ENCODE results near the gene GMCL1.
"Not testable (repeated sequence)": the region's sequence is repeated elsewhere in the genome, so short reads cannot be mapped to it uniquely, and the experiment has no call there.

GMCL1 gene

DNA sequence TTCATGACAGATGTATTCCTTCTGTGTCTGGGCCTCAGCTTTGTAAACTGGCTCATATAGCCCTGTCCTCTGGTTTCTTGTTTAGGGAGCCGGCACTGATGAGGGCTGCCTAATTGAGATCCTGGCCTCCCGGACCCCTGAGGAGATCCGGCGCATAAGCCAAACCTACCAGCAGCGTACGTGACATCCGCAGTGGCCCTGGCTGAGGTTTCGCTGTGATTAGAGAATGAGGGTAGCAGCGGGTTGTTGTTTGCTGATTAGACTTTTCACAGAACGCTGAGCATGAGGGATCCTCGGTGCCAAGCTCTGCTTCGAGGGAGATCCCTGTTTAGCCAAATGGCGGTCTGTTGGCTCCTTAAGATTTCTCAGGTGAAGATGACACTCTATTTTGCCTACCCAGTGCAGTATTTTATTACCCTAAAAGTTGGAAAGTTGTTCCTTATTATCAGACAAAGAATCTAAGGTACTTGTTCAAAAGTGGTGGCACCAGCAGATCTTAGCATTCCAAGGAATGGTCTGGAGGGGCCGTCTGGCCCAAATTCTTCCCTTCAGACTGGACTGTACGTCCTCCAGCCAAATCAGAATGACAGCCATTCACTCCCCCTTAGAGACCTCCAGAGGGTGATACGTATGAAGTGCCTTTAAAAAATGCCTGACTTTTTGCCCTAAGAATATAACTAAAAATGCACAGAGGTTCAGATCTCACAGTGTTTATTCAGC lies 21.5 kb upstream of the GMCL1 start:
- no peak for DNase-seq (ENCODE audit: low read depth)

DNA sequence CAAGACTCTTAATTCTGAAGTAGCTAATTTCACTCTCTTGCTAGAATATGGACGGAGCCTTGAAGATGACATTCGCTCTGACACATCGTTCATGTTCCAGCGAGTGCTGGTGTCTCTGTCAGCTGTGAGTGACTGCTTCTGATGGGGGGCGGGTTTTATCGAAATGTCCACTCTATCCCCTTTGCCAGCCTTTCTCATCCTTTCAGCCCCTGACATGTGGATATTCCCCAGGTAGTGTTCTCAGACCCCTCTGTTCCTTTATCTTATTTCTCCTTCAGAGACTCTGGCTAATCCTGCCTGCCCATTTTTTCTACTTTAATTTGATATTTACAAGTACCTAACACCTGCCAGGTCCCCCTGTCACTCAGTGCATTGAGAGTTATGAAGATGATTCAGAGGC lies 18.9 kb upstream of the GMCL1 start:
- DNase-seq (ENCODE audit: low read depth), result no peak

DNA sequence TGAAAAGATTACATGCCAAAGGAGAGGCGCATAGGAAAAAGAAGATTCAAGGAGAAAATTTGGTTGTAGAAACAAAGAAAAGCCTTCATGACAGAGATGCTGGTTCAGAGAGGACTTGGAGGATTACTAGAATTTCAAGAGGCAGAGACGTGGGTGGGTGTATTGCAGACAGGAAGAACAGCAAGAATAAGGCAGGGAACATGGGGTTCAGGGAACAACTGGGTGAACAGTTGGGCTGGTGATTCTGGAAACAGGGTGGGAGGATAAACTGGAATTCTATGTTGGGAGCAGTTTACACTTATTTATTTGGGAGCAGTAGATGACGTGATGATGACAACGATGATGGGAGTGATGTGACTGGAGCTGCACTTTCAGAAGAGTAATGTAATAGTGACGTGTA lies 18.4 kb upstream of the GMCL1 start:
- no peak for DNase-seq (ENCODE audit: low read depth)

DNA sequence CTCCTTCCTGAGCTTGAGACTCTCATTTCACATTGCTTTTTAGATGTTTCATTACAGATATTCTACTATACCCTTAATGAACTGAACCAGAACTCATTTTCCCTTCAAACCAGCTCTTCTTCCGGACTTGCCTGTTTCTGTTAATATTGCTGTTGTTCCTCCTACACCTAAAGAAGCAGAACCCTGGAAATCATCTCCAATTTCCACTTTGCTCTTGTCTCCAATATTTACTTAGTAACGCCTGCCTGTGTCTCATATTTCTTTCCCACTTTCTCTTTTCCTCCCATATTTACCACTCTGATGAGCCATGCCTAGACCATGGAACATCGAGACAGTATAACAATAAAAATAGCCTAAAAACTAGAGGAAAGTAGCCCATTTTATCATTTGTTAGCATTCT lies 17.9 kb upstream of the GMCL1 start:
- DNase-seq (ENCODE audit: low read depth), result no peak

DNA sequence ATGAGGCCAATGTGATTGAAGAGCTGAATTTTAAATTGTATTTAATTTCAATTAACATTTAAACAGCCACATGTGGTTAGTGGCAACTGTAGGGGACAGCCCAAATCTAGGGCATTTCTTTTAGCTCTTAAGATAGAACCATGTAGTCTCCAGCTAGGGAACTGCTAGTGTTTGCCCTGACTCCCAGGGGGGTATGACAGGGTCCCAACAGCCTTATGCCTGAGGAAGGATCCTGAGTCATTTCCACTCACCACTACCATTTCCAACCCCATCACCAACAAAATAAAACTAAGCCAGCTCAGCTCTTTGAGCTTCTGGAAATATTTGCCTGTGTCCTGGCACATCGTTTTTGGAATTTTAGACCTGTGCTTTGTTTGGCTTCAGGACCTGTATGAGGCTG lies 13.7 kb upstream of the GMCL1 start:
- DNase-seq (ENCODE audit: low read depth), result no peak

DNA sequence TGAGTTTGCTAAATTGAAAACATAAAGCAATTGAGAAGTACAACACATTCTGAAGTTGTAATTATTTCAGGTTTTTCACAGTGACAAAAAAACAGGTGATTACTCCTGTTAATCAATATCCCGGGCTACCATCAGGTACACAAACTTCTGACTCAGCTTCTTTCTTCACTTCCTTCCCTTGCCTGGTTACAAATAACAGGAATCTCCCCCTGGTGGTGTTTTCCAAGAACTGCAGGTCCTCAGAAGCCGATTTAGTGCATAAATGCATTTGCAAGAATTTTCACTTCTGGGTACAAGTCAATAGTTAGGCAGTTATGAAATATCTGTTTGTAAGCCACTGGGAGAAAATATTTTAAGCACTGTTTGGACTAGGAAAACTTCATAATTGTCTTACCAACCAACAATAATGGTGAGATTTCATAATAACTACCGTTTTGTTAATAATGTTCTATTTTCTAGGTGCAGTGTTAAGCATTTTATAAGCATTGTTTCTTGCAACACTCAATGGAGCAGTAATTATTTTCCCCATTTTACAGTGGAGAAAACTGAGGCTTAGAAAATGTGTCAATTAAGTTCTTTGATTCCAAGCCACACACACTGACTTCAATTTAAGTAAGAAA lies 12.4 kb upstream of the GMCL1 start:
- peak; percentile 69 for DNase-seq (ENCODE audit: low read depth)

DNA sequence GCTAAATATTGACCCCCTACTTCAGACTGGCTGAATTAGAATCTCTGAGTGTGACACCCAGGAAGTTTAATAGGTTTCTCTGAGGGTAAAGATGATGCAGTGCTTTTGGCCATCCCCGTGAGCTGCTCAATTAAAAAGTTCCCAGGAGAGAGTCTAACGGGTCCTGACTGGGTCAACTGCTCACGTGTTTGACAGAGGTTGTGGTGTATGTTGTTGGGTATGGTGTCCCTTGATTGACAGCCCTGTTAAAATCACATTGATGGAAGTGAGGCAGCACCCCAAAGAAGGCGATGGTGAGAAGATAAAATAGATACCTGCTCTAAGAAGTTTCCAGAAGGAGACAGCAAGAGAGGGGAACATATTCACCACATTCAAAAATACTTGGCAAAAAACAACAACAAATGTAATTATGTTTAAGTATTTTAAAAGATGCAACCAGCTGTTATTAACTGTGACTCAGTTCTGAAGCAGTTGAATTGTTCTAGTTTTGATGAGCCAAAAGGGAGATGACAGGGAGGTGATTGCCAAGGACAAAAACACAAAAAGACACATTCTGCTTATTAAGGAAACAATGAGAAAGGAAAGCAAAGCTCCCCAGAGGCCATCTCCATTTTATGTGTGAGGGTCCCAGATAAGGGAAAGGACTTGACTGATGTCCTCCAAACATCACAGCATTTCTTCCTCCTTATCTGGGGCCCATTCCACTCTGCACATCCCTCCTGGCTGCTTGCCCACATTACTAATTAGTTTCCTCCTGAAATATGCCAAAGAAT lies 11.5 kb upstream of the GMCL1 start:
- DNase-seq (ENCODE audit: low read depth), result no peak

DNA sequence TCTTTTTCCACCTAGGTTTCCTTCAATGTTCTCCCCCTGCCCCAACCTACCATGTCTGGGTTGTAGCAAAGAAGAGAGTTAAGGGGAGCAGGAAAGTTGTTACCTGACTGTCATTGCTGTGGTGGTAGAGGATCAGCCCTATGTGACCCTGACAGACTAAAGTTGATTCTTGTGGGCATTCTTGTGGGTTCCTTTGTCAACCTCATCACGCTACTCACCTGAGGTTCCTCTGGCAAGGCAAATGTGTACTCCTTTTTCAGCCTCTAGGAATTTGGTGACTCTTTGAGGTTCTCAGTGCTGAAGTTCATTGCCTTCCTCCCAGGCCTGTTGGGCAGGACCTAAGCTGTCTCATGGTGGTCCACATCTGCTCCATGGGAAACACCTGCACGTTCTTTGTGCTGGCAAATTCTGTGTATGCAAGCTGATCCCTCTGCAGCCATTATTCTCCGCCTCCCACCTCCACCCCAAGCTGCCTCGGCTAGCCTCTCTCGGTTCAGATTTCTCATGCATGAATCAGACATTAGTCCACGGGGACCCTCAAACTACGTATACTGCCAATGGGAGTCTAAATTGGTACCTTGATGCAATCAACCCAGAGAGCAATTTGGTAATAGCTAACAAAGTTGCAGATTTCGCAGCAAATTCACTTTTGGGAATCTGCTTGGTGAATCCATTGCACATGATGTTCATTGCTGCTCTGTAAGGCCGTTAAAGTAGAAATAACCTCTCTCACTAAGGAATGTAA lies 1.5 kb upstream of the GMCL1 start:
- peak; percentile 43 for DNase-seq (ENCODE audit: low read depth)

DNA sequence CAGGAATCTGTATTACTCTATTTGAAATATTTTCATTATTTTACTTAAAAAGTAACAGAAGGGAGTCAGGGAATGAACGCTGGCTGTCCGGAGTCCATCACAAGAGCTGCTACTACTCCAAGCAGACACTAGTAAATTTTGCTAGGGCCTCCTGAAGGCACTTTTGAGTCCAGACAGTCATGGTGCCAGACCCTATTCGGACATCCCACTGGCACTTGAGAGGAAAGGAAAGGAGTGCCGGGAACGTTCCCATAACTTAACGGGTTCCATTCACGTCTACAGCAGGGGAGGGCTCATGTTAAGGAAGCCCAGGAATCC lies 563 bp upstream of the GMCL1 start:
- DNase-seq (ENCODE audit: low read depth), result no peak

DNA sequence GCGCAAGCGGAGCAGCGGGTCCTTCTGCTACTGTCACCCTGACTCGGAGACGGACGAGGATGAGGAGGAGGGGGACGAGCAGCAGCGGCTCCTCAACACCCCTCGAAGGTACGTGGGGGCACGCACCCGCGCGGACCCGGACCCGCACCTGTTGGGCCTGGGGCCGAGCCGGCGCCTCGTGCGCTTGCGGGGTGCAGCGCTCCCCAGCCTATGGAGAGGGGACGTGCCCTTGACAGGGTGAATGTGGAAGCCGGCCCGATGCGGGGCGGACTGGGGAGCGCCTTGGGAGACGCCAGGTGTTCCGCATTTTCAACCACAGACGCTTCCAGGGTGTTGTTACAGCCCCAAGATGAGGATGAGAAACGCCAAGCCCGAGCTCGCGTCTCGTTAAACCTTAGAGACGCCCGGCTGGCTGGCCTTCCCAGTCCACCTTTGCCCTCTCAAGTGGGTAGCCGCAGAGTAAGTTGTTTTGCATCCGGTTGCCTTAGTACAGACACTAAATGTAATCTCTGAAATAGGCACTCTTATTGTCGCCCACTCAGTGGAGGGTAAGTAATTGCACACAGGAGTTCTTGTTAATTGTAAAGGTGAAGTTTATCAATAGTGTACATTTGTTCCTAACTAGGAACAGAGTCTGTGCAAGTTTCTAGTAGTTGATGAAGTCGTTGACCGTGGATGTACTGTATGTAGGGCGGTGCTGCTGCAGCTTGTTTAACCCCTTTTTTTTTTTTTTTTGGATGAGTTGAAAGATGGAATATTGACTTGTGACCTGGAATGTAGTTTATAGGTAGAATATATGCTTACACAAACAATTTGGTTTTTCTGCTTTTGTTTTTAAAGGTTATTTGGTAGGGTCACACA lies 815 bp downstream of the GMCL1 start:
- no peak for DNase-seq (ENCODE audit: low read depth)

DNA sequence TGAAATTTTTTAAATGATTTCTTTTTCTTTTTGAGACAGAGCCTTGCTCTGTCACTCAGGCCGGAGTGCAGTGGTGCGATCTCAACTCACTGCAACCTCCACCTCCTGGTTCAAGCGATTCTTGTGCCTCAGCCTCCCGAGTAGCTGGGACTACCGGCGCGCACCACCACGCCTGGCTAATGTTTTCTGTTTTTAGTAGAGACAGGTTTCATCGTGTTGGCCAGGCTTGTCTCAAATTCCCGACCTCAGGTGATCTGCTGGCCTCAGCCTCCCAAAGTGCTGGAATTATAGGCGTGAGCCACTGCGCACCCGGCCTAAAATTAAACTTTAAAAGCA lies 1.4 kb downstream of the GMCL1 start:
- not testable (repeated sequence) for DNase-seq (ENCODE audit: low read depth)

DNA sequence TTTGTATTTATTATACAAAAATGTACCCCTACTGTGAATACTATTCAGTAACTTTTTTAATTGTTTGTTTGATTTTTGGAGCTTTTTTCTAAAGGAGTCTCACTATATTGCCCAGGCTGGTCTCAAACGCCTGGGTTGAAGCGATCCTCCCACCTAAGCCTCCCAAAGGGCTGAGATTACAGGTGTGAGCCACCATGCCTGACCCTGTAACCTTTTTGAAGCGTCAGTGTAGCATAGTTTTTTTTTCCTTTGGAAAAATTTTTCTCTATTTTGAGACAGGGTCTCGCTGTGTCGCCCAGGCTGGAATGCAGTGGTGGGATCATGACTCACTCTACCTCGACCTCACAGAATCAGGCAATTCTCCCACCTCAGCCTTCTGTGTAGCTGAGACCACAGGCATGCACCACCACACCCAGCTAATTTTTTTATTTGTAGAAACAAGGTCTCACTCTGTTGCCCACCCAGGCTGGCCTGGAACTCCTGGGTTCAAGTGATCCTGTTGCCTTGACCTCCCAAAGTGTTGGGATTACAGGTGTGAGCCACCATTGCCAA lies 2.0 kb downstream of the GMCL1 start:
- DNase-seq (ENCODE audit: low read depth), result no peak

DNA sequence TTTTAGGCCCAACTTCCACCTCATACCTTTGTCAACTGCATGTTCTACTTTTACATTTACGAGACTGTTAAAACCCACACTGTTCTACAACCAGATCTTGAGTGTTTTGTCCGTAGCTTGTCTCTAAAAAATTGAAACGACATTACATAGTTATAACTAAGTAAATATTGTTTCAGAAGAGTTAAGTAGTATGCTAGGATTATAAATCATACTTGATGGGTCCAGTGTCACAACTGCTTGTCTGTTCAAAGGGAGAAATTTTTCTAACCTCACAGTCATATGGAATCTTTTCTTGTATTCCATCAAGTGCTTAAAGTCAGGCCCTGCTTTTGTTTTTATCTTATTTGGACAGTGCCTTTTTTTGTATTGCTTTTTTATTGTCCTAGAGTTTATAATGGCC lies 4.3 kb downstream of the GMCL1 start:
- no peak for DNase-seq (ENCODE audit: low read depth)

DNA sequence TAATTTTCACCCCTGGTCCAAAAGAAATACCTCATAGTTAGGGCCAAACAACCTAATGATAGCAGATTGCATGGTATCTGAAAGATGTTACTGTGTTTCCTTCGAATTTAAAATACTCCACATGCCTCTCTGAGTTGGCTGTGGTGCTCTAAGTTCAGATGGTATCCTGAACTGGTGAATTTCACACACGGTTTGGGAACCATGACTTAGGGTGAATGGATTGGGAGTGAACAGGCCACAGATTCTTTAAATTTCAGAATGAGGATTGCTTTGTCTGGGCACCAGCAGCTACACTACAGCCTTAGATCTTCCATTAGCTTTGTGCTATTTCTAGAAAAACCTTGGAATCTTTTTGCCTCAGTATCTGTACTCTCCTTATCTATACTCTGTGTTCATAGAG lies 6.2 kb downstream of the GMCL1 start:
- no peak for DNase-seq (ENCODE audit: low read depth)

DNA sequence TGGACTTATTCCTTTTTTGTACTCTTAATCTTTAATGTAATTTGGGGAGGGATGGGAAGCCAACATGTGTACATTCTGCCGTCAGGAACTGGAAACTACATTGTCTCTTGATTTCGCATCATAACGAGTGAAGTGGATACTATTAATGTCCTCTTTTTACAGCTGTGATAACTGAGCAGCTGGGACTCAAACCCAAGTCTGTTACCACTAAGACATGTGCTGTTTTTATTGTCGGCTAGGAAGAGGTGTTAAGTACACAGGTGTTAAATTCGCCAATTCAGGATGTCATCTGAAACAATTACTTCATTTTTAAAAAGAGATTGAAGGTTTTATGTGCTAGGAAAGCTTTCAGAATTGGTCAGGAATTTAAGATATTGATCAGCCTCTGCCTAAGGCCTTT lies 6.9 kb downstream of the GMCL1 start:
- DNase-seq (ENCODE audit: low read depth), result no peak

DNA sequence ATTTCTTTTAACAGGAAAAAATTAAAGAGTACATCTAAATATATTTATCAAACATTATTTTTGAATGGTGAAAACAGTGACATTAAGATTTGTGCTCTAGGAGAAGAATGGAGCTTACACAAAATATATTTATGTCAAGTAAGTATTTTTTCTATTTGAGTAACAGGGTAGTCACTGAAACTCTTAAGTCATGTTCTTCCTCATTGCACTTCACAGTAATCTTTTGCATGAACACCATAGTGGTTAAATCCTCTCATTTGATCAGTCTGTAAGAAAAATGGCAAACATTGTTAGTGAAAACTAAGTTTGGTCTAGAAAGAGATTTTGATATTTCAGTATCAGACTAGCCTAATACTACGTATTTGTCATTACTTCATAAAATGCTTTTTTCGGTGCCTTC lies 8.1 kb downstream of the GMCL1 start:
- DNase-seq (ENCODE audit: low read depth), result no peak

DNA sequence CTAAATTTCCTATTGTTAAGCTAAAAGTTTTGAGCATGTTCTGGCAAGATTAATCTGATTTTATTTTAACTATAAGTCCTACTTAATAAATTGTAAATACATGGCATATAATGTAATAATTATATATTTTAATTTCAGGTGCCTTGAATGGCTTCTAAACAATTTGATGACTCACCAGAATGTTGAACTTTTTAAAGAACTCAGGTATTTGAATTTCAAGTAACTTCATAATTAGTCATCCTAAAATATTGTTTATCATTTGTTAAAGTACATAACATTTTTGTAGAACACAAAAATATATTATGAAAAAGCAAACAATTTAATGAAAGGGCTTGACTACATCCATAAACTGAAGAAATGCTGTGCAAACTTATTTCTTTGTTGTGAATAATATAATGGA lies 14.5 kb downstream of the GMCL1 start:
- DNase-seq (ENCODE audit: low read depth), result no peak

DNA sequence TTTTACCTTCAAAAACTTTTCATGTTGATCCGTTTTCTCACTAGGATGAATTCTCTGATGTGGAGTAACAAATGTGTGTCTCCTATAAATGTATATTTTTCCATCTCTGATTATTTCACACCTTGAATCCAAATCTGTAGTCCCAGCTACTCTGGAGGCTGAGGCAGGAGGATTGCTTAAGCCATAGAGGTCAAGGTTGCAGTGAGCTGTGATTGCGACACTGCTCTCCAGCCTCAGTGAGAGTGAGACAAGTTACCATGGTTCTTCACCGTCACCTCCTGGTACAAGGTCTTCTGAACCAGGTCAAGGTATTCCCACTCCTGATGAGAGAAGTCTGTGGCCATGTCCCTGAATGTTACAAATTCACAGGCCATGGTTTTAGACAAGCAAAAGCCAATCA lies 15.1 kb downstream of the GMCL1 start:
- DNase-seq (ENCODE audit: low read depth), result no peak

DNA sequence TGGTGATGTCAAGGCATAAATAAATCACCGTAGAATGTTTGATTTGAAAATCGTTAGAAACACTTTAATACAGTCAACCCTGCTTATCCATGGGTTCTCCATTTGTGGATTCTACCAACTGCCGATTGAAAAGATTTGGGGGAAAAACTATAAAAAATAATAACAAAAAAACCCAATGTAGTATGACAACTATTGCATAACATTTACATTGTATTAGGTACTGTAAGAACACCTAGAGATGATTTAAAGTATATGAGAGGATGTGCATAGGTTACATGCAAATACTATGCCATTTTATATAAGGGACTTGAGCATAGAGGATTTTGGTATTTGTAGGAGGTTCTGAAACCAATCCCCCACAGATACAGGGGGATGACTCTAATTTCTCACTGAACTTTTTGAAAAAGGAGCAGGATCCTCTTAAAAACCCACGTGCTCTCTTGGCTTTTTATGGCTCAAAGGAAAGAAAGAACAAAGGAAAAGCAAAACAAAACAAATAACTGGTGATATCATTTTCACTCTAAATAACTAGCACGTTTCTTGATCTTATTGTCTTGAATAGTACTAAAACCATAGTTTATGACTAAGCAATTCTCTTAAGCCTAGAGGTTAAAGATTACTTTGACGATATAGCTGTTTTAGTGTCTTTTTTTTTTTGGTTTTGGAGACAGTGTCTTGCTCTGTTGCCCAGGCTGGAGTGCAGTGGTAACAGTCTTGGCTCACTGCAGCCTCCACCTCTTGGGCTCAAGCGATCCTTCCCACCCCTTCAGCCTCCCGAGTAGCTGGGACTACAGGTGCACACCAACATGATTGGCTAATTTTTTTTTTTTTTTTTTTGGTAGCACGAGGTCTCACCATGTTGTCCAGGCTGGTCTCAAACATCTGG lies 17.0 kb downstream of the GMCL1 start:
- no peak for DNase-seq (ENCODE audit: low read depth)

DNA sequence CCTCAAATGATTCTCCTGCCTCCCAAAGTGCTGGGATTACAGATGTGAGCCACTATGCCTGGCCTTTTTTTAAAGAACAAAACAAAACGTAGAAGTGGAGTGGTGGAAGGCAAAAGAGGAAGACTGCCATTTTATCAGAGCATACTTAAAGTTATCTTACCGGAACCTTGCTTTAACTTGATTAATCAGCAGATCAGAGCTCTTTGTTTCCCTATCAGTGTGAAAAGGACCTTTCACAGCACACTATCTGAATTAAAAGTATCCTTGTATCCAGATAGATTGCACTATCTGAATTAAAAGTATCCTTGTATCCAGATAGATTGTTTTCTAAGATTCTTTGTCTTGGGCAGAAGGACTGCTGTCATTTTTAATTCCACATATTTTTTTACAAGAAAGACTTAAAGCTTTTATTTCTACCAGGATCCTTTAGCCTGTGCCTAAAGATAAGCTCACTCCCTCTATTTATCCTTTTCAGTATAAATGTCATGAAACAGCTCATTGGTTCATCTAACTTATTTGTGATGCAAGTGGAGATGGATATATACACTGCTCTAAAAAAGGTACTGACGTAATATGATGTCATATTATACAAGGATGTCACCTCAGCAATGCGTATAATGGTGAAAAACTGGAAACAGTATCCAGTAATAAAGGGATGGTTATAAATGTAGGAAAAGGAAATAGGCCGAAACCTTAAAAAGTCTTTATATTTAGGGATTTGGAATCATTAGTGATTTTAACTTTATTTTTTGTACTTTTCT lies 17.8 kb downstream of the GMCL1 start:
- no peak for DNase-seq (ENCODE audit: low read depth)
